Epidermal melanocyte (primary cell): ENCODE results near the gene BAIAP2L1.
"Not testable (repeated sequence)": the region's sequence is repeated elsewhere in the genome, so short reads cannot be mapped to it uniquely, and the experiment has no call there.

Experiments used
- DNase-seq: peaks from one replicate; pipeline ENCODE4 v3.0.0; 2011; ENCODE audit warnings: low spot score; ENCODE audit not compliant: insufficient read length

BAIAP2L1 gene

GRCh38 chr7:98322331-98323270 lies 78.3 kb downstream of the BAIAP2L1 start:
- peak; percentile 34 for DNase-seq

GRCh38 chr7:98321301-98321700 lies 79.6 kb downstream of the BAIAP2L1 start:
- no peak for DNase-seq

GRCh38 chr7:98319176-98319575 lies 81.7 kb downstream of the BAIAP2L1 start:
- no peak for DNase-seq

GRCh38 chr7:98317366-98318040 lies 83.4 kb downstream of the BAIAP2L1 start:
- no peak for DNase-seq

- not testable (repeated sequence) for DNase-seq
Measured at GRCh38 chr7:98315994-98316527, 84.8 kb downstream of the BAIAP2L1 start.

GRCh38 chr7:98315318-98315993 lies 85.4 kb downstream of the BAIAP2L1 start:
- no peak for DNase-seq

GRCh38 chr7:98314469-98314868 lies 86.4 kb downstream of the BAIAP2L1 start:
- no peak for DNase-seq

GRCh38 chr7:98312201-98312600 lies 88.7 kb downstream of the BAIAP2L1 start:
- DNase-seq: no peak

GRCh38 chr7:98309566-98309965 lies 91.3 kb downstream of the BAIAP2L1 start:
- DNase-seq: no peak

GRCh38 chr7:98307971-98308466 lies 92.9 kb downstream of the BAIAP2L1 start:
- no peak for DNase-seq

- no peak for DNase-seq
Measured at GRCh38 chr7:98305951-98306535, 94.8 kb downstream of the BAIAP2L1 start.

- no peak for DNase-seq
Measured at GRCh38 chr7:98303906-98304305, 97.0 kb downstream of the BAIAP2L1 start.

- no peak for DNase-seq
Measured at GRCh38 chr7:98303176-98303865, 97.6 kb downstream of the BAIAP2L1 start.

- no peak for DNase-seq
Measured at GRCh38 chr7:98301693-98302470, 99.0 kb downstream of the BAIAP2L1 start.

- no peak for DNase-seq
Measured at GRCh38 chr7:98300595-98301372, 100.1 kb downstream of the BAIAP2L1 start.

- no peak for DNase-seq
Measured at GRCh38 chr7:98297626-98298286, 103.1 kb downstream of the BAIAP2L1 start.

- DNase-seq: no peak
Measured at GRCh38 chr7:98296833-98297232, 104.1 kb downstream of the BAIAP2L1 start.

GRCh38 chr7:98295467-98296192 lies 105.3 kb downstream of the BAIAP2L1 start:
- DNase-seq: peak; percentile 72
